ENCODE results near the gene LIG3. TPM values are rescaled to one million over a fixed set of nuclear protein-coding genes. Genes with fewer than 3 reads are reported as not detected.

Gene LIG3
- total and polyA plus RNA-seq, 2 of the 13 experiments (the other 11 are each of a cell fraction or from before 2014, with no cell fraction given): 34.4 to 36.2 TPM

DNA sequence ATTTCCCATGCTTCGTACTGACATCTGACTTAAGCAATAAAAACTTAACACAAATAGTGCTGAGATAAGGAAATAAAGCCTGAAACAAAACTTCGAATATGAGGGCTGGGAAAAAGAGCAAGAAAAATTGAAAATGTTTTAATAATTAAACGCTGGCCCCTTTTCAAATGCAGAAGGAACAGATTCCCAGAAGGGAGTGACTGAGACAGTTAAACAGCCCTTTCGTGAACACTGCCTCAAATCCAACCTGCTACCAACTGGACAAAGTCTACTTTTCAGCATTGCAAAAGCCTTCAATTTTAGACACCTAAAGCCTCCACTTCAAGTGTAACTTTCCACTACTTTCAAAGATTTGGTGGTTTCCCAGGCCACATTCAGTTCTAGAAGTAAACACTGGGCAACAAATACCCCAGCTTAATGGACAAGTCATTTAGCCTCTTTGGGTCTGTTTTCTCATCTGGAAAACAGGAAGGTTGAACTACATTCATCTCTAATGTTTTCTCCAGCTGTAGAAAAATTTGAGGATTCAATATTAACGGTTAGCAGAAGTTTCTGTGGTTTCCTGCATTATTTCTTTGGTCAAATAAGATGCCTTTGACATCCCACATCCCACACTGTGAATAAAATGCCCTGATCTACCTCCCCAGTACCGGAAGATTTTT lies 71.4 kb downstream of the LIG3 start:
- peak; percentile 53 for FAIRE-seq
- H3K27ac ChIP-seq (ENCODE audit: extremely low read length, insufficient read depth, low read length): peak overlapping the region; percentile 93
- ATAC-seq: peak; percentile 80
- peak; percentile 78 for DNase-seq (ENCODE audit: low spot score)
- WGBS (ENCODE audit: low lambda C conversion rate): 8% methylated on average over 6 of the region's 6 CpGs
- peak overlapping the region; percentile 19 to 54 (median 50); a peak in 5 of 6 replicates for H3K4me3 ChIP-seq (replicated peaks in 1 of 3; ENCODE audit: insufficient read depth in 1 of 3, low read depth in 2 of 3, low read length in 3 of 3)
- intact Hi-C loops (cut with micrococcal nuclease; ENCODE audit: unreplicated experiment): loop anchor here (1.0 kb wide), 2 partner anchors 12 to 38 kb away; partner anchors contain the start of gene RFFL
- no peak overlapping the region for H2AFZ ChIP-seq (ENCODE audit: low read length)
- in situ Hi-C loops (cut with HindIII; ENCODE audit: extremely low pct_ligation_motif_present, low pct_unique_long_range_greater_than_20kb): no loop called here
- no peaks in the 10 kb centered on the region; a peak in 1 of 5 replicates for H3K27me3 ChIP-seq (ENCODE audit: control insufficient read depth in 1 of 2, insufficient read depth in 2 of 2, low read length in 2 of 2)
- H4K20me1 ChIP-seq (ENCODE audit: insufficient read depth, low read length): no peaks in the 10 kb centered on the region
- peak overlapping the region; percentile 89 for H3K4me2 ChIP-seq (ENCODE audit: low read depth, low read length)
- peaks cover 88% of the 10 kb centered on the region for H3K4me1 ChIP-seq (ENCODE audit: insufficient read depth, low read length)
- ChIA-PET CTCF (ENCODE audit: low intra/inter-chr PET ratio, low total read pairs) (no interaction called here), POLR2A (interaction anchor here (1.2 to 5.0 kb wide), 5 partner anchors 12 to 72 kb away, joined by 4 to 57 read pairs (median 10); partner anchors contain the start of genes LIG3 and RFFL)
- H3K79me2 ChIP-seq (ENCODE audit: insufficient read depth, low read length): peaks cover 70% of the 10 kb centered on the region
- H3K9ac ChIP-seq (ENCODE audit: insufficient read depth, low read depth, low read length): peak overlapping the region; percentile 73
- H3K36me3 ChIP-seq (replicated peaks in 1 of 2; ENCODE audit: control insufficient read depth in 1 of 2, insufficient read depth in 2 of 2, low read length in 2 of 2): peaks cover 1 to 7% of the 10 kb centered on the region in 2 experiments; a peak in 1 of 5 replicates
- H3K9me3 ChIP-seq (ENCODE audit: low read length): no peaks in the 10 kb centered on the region
- no TSS peak for BruUV-seq (replicated peaks)
- TF ChIP-seq MAFF (IDR thresholded peaks at IDR 0.05; ENCODE audit: low read depth, low read length): 0 out of 2 replicates have a peak, but pooled peaks have one; percentile 33
- TF ChIP-seq POLR2A (IDR thresholded peaks at IDR 0.05; ENCODE audit: insufficient read depth in 1 of 2, low read depth in 2 of 2, low read length in 2 of 2): 0 out of 4 replicates have a peak, but pooled peaks of 1 of the 2 experiments have one; percentile 17
- TF ChIP-seq, protein P1, sequence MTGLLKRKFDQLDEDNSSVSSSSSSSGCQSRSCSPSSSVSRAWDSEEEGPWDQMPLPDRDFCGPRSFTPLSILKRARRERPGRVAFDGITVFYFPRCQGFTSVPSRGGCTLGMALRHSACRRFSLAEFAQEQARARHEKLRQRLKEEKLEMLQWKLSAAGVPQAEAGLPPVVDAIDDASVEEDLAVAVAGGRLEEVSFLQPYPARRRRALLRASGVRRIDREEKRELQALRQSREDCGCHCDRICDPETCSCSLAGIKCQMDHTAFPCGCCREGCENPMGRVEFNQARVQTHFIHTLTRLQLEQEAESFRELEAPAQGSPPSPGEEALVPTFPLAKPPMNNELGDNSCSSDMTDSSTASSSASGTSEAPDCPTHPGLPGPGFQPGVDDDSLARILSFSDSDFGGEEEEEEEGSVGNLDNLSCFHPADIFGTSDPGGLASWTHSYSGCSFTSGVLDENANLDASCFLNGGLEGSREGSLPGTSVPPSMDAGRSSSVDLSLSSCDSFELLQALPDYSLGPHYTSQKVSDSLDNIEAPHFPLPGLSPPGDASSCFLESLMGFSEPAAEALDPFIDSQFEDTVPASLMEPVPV (CRISPR knock-in tag; IDR thresholded peaks at IDR 0.05): no peak
- TF ChIP-seq HNF4G (IDR thresholded peaks at IDR 0.05; ENCODE audit: borderline replicate concordance, low read depth, low read length): peak; percentile 76
- no peak for TF ChIP-seq HNF4G (CRISPR knock-in tag; IDR thresholded peaks at IDR 0.05; ENCODE audit: borderline replicate concordance, low read depth)
- TF ChIP-seq, protein P2, sequence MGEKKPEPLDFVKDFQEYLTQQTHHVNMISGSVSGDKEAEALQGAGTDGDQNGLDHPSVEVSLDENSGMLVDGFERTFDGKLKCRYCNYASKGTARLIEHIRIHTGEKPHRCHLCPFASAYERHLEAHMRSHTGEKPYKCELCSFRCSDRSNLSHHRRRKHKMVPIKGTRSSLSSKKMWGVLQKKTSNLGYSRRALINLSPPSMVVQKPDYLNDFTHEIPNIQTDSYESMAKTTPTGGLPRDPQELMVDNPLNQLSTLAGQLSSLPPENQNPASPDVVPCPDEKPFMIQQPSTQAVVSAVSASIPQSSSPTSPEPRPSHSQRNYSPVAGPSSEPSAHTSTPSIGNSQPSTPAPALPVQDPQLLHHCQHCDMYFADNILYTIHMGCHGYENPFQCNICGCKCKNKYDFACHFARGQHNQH (CRISPR knock-in tag; IDR thresholded peaks at IDR 0.05): 0 out of 2 replicates have a peak, but pooled peaks have one; percentile 9
- no peak for TF ChIP-seq ARID2 (CRISPR knock-in tag; IDR thresholded peaks at IDR 0.05; ENCODE audit: borderline replicate concordance)
- TF ChIP-seq CCAR2 (optimal IDR thresholded peaks at IDR 0.05; ENCODE audit: low read depth, low read length): no peak
- peak; percentile 4; the same call in 1 of the 2 replicates for TF ChIP-seq THAP11 (CRISPR knock-in tag; IDR thresholded peaks at IDR 0.05)
- TF ChIP-seq, protein P3, sequence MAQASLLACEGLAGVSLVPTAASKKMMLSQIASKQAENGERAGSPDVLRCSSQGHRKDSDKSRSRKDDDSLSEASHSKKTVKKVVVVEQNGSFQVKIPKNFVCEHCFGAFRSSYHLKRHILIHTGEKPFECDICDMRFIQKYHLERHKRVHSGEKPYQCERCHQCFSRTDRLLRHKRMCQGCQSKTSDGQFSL (CRISPR knock-in tag; IDR thresholded peaks at IDR 0.05): no peak
- TF ChIP-seq, protein P4, sequence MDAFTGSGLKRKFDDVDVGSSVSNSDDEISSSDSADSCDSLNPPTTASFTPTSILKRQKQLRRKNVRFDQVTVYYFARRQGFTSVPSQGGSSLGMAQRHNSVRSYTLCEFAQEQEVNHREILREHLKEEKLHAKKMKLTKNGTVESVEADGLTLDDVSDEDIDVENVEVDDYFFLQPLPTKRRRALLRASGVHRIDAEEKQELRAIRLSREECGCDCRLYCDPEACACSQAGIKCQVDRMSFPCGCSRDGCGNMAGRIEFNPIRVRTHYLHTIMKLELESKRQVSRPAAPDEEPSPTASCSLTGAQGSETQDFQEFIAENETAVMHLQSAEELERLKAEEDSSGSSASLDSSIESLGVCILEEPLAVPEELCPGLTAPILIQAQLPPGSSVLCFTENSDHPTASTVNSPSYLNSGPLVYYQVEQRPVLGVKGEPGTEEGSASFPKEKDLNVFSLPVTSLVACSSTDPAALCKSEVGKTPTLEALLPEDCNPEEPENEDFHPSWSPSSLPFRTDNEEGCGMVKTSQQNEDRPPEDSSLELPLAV (CRISPR knock-in tag; conservative IDR thresholded peaks at IDR 0.05; ENCODE audit: low read depth): no peak
- peak; percentile 33; the same call in 1 of the 2 replicates for TF ChIP-seq RFX1 (IDR thresholded peaks at IDR 0.05)
- no peak for TF ChIP-seq ZNF432 (CRISPR knock-in tag; IDR thresholded peaks at IDR 0.05; ENCODE audit: borderline replicate concordance)
- TF ChIP-seq, protein P5, sequence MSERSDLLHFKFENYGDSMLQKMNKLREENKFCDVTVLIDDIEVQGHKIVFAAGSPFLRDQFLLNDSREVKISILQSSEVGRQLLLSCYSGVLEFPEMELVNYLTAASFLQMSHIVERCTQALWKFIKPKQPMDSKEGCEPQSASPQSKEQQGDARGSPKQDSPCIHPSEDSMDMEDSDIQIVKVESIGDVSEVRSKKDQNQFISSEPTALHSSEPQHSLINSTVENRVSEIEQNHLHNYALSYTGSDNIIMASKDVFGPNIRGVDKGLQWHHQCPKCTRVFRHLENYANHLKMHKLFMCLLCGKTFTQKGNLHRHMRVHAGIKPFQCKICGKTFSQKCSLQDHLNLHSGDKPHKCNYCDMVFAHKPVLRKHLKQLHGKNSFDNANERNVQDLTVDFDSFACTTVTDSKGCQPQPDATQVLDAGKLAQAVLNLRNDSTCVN (CRISPR knock-in tag; IDR thresholded peaks at IDR 0.05; ENCODE audit: borderline replicate concordance): peak; percentile 93

All from HepG2 (cell line).